Astrocyte of the spinal cord (primary cell): ENCODE measurements around the gene SORCS2.

ENCODE experiments used
- DNase-seq: peaks from one replicate; pipeline ENCODE4 v3.0.0; 2011; ENCODE audit warnings: low read depth, low spot score
- H3K4me3 ChIP-seq: 2 replicates; pipeline ENCODE4 v1.5.1; 2011; ENCODE audit warnings: low read depth, mild to moderate bottlenecking, low read length, moderate library complexity
- in situ Hi-C: cut with HindIII; loops from 2 replicates; pipeline ENCODE4 v1.10.0; 2017; ENCODE audit warnings: low sequenced_read_pairs
- TF ChIP-seq, protein P1 (sequence below): IDR thresholded peaks from 2 replicates; pipeline ENCODE4 v1.5.1; 2012; ENCODE audit warnings: low read depth, mild to moderate bottlenecking, low read length, inconsistent platforms

Gene SORCS2

DNA sequence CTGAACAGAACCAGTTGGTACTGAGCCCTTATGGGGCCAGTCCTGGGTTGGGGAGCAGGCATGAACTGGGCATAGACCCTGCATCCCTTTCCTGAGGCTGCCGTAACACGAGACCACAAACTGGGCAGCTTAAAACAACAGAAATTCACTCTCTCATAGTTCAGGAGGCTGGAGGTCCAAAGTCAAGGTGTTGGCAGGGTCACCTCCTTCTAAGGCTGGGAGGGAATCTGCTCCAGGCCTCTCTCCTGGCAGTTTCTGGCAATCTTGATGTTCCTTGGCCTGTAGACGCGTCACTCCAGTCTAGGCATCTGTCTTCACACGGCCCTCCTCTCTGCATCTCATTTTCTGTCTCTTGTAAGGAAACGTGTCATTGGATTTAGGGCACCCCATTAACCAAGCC is 19.8 kb upstream of the SORCS2 start:
- H3K4me3 ChIP-seq = no peak overlapping the region
- in situ Hi-C loops = no loop called here
- DNase-seq = no peak
- TF ChIP-seq, protein P1, sequence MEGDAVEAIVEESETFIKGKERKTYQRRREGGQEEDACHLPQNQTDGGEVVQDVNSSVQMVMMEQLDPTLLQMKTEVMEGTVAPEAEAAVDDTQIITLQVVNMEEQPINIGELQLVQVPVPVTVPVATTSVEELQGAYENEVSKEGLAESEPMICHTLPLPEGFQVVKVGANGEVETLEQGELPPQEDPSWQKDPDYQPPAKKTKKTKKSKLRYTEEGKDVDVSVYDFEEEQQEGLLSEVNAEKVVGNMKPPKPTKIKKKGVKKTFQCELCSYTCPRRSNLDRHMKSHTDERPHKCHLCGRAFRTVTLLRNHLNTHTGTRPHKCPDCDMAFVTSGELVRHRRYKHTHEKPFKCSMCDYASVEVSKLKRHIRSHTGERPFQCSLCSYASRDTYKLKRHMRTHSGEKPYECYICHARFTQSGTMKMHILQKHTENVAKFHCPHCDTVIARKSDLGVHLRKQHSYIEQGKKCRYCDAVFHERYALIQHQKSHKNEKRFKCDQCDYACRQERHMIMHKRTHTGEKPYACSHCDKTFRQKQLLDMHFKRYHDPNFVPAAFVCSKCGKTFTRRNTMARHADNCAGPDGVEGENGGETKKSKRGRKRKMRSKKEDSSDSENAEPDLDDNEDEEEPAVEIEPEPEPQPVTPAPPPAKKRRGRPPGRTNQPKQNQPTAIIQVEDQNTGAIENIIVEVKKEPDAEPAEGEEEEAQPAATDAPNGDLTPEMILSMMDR = no peak

DNA sequence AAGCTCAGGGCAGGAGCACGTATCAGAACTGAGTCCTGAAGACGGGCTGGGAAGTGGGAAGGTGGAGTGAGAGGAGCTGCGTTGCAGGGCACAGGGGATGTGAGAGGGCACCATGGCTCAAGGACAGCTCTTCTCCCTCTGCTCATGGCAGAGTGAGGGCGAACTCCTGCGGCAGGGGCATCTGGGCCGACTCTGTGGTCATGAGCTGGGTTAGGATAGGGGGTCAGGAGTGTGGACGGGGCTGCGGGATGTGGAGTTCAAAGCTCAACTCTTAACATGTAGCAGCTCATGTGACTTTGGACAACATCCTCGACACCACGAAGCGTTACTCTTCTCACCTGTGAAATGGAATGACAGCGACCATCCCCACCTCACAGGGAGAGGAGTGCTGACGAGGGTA is 19.4 kb upstream of the SORCS2 start:
- DNase-seq = no peak
- TF ChIP-seq, protein P1 = no peak
- H3K4me3 ChIP-seq = no peak overlapping the region
- in situ Hi-C loops = no loop called here

DNA sequence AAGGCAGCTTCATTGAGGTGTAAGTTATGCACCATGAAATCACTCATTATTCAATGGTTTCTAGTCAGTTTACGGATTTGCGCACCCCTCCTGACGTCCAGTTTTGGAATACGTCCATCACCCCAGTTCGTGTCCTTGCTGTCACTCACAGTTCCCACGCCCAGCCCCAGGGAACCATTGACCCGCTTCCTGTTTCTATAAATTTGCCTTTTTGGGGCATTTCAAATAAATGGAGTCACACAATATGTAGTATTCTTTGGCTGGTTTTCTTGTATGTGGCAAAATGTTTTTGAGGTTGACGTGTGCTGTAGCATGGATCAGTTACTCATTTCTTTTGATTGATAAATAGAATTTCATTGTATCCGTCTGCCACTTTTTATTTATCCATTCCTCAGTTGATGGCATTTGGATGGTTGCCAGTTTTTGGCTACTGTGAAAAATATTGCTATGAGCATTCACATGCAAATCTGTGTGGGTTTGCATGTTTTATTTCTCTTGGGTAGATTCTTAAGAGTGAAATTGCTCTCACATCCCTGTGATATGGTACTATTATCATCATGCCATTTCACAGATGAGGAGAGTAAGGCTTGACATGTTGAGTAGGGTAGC is 18.4 kb upstream of the SORCS2 start:
- TF ChIP-seq, protein P1 = no peak
- in situ Hi-C loops = no loop called here
- no peak overlapping the region for H3K4me3 ChIP-seq
- no peak for DNase-seq

GRCh38 chr4:7179158-7179557 is 13.2 kb upstream of the SORCS2 start:
- TF ChIP-seq, protein P1 = no peak
- H3K4me3 ChIP-seq = no peak overlapping the region
- in situ Hi-C loops = no loop called here
- no peak for DNase-seq

DNA sequence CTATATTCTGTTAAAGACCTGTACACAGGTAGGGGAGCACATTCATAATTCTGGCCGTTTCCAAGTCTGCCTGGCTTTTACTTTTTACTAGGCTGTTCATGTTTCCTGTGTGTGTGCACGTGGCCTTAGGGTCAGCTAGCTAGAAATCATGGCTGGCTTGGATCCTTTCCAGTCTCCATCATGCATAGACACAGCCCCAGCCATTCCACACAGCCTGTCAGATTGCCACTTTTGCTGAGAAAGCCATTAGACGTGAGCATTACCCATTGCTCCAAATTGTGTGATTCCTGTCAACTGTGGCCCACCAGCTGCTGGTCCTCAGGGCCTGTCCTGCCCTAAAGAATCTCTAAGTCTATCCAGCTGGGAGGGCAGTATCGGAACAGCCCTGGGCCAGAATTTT is 11.4 kb upstream of the SORCS2 start:
- TF ChIP-seq, protein P1 = no peak
- H3K4me3 ChIP-seq = no peak overlapping the region
- no peak for DNase-seq
- in situ Hi-C loops = no loop called here

DNA sequence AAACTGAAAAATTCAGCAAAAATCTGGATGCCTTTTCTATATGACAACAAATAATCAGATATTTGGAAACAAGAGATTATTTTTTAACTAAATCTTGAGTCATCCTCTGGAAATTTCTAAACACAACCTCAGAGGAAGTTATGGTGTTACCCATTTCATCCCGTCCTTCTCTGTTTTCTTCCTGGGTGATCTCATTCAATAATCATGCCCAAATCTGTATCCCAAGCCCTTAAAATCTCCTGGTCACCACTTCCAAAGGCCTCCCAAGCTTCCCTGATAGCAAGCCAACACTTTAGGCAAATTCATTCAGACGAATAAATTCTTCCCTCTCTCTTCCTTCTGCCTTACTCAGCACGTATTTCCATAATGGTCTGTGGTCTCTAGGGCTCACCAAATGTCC is 9.7 kb upstream of the SORCS2 start:
- in situ Hi-C loops = no loop called here

More for the DNA sequence above, 9.7 kb upstream of the SORCS2 start:
- no peak for DNase-seq
- no peak overlapping the region for H3K4me3 ChIP-seq
- TF ChIP-seq, protein P1 = no peak
